OCI-LY7 (cell line): ENCODE data around the gene CRTAP. TPM values are rescaled to one million over a fixed set of nuclear protein-coding genes. Genes with fewer than 3 reads are reported as not detected.

ENCODE experiments used
- BruUV-seq: library from RNA; stranded (reverse); fragments of 400-500 nt; replicated peaks from 2 replicates; lab custom pipeline; 2021; lab: Mats Ljungman, UMichigan
- CTCF ChIA-PET: fragments of 300-600 bp; sonication (Branson Sonifier 250); formaldehyde crosslinking; loops from one replicate; lab custom pipeline; 2022; ENCODE audit warnings: antibody characterized with exemption; ENCODE audit not compliant: unreplicated experiment; lab: Charles Lee
- POLR2A ChIA-PET: fragments of 300-600 bp; sonication (Branson Sonifier 250); formaldehyde crosslinking; loops from one replicate; lab custom pipeline; 2022; ENCODE audit warnings: antibody characterized with exemption; lab: Charles Lee
- DNase-seq: peaks from one replicate; pipeline ENCODE4 v3.0.0-alpha.2; 2015; ENCODE audit warnings: low spot score
- H2AFZ ChIP-seq: fragments of 200-600 bp; sonication (generic), shearing (Covaris generic); 2 replicates; pipeline ENCODE4 v1.6.1; 2014; ENCODE audit warnings: mild to moderate bottlenecking, antibody characterized with exemption, low read length, moderate library complexity
- H3K27ac ChIP-seq: fragments of 200-600 bp; sonication (generic); 2 replicates; pipeline ENCODE4 v1.5.1; 2014; ENCODE audit warnings: mixed run types, low read depth, mild to moderate bottlenecking, moderate library complexity, low read length, inconsistent platforms; ENCODE audit not compliant: poor library complexity, severe bottlenecking
- H3K36me3 ChIP-seq: fragments of 200-600 bp; sonication (generic); 2 replicates; pipeline ENCODE4 v1.6.1; 2014; ENCODE audit warnings: mild to moderate bottlenecking, antibody characterized with exemption, low read length, moderate library complexity, mixed read lengths; ENCODE audit not compliant: insufficient read depth
- H3K4me1 ChIP-seq: fragments of 200-600 bp; sonication (generic); 2 replicates; pipeline ENCODE4 v1.5.1; 2014; ENCODE audit warnings: mild to moderate bottlenecking, low read length; ENCODE audit not compliant: insufficient read depth, poor library complexity, severe bottlenecking
- H3K4me2 ChIP-seq: fragments of 200-600 bp; sonication (generic); 2 replicates; pipeline ENCODE4 v1.6.1; 2014; ENCODE audit warnings: mild to moderate bottlenecking, low read length
- H3K4me3 ChIP-seq: fragments of 200-600 bp; sonication (generic); 2 replicates; pipeline ENCODE4 v1.5.1; 2014; ENCODE audit warnings: mild to moderate bottlenecking, low read depth, low read length; ENCODE audit not compliant: poor library complexity, severe bottlenecking
- H3K79me2 ChIP-seq: fragments of 200-600 bp; sonication (generic); 2 replicates; pipeline ENCODE4 v1.6.1; 2016; ENCODE audit warnings: low read depth, mild to moderate bottlenecking, low read length, moderate library complexity, mixed read lengths; ENCODE audit not compliant: insufficient read depth
- H3K9me2 ChIP-seq: fragments of 200-600 bp; sonication (generic); 2 replicates; pipeline ENCODE4 v1.6.1; 2016; ENCODE audit warnings: mild to moderate bottlenecking, low read length, mixed read lengths; ENCODE audit not compliant: insufficient read depth
- H3K9me3 ChIP-seq: fragments of 200-600 bp; sonication (generic); 2 replicates; pipeline ENCODE4 v1.6.1; 2014; ENCODE audit warnings: mild to moderate bottlenecking, mixed run types, low read length, mixed read lengths
- H4K20me1 ChIP-seq: fragments of 200-600 bp; sonication (generic); 2 replicates; pipeline ENCODE4 v1.6.1; 2014; ENCODE audit warnings: mild to moderate bottlenecking, antibody characterized with exemption, low read length, moderate library complexity, mixed read lengths; ENCODE audit not compliant: insufficient read depth
- EZH2phosphoT487 ChIP-seq: fragments of 200-600 bp; sonication (generic); IDR thresholded peaks from 2 replicates; pipeline ENCODE4 v1.6.1; 2018; ENCODE audit warnings: low read depth, borderline replicate concordance, mild to moderate bottlenecking, mixed run types, antibody characterized with exemption, low read length, moderate library complexity, mixed read lengths
- intact Hi-C: fragments of 100-400 bp; cut with micrococcal nuclease; formaldehyde crosslinking; loops from one replicate; pipeline ENCODE4 v1.10.0; 2022; ENCODE audit not compliant: unreplicated experiment
- total RNA-seq, 2 experiments: library from RNA; depleted of rRNA in 1 of 2; stranded (reverse); fragments of >200 nt in 1 of 2; shearing (Covaris generic) in 1 of 2; gene quantifications; 2 replicates each; pipeline ENCODE4 v1.2.3, GENCODE V29; 2014 to 2022
- TF ChIP-seq, protein P1 (sequence below): fragments of 200-600 bp; sonication (generic); conservative IDR thresholded peaks from 2 replicates; pipeline ENCODE4 v1.5.1; 2014; ENCODE audit warnings: mild to moderate bottlenecking, antibody characterized with exemption, low read length, moderate library complexity, mixed read lengths

CRTAP gene
- total RNA-seq, 2 experiments from 2014 or later, result 19.2 to 53.7 TPM

DNA sequence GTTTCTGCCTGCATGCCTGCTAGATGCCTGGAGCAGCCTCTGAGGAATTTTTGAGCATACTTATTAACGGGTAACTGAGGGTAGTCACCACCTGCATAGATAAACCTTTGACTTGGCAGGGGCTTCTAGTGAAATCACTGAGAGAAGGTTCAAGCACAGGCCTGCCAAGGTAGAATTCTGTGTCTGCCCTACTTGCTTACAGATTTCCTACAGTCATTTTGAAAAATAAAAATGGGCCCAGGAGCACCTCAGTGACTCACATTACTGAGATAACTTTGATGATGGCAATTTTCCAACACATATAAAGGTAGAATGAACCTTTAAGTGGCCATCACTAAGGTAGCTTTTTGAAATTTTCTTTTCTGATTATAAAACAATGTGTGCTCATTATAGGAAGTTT lies 10.8 kb downstream of the CRTAP start:
- H3K79me2 ChIP-seq, result no peaks in the 10 kb centered on the region
- intact Hi-C loops, result no loop called here
- no TSS peak for BruUV-seq
- peaks cover 61% of the 10 kb centered on the region for H3K36me3 ChIP-seq
- H3K4me2 ChIP-seq, result no peak overlapping the region
- H4K20me1 ChIP-seq, result no peaks in the 10 kb centered on the region
- H2AFZ ChIP-seq, result no peak overlapping the region
- H3K4me3 ChIP-seq, result no peak overlapping the region
- no peak for DNase-seq
- ChIA-PET POLR2A (interaction anchor here (2.2 kb wide), 1 partner anchor 9 kb away, joined by 7 read pairs; no protein-coding TSS in a partner anchor), CTCF (interaction anchor here (0.5 kb wide), 1 partner anchor 50 kb away, joined by 5 read pairs; no protein-coding TSS in a partner anchor)
- TF ChIP-seq EZH2phosphoT487, result no peak
- no peaks in the 10 kb centered on the region for H3K9me2 ChIP-seq
- no peak overlapping the region for H3K27ac ChIP-seq
- no peaks in the 10 kb centered on the region for H3K9me3 ChIP-seq
- H3K4me1 ChIP-seq, result no peaks in the 10 kb centered on the region

DNA sequence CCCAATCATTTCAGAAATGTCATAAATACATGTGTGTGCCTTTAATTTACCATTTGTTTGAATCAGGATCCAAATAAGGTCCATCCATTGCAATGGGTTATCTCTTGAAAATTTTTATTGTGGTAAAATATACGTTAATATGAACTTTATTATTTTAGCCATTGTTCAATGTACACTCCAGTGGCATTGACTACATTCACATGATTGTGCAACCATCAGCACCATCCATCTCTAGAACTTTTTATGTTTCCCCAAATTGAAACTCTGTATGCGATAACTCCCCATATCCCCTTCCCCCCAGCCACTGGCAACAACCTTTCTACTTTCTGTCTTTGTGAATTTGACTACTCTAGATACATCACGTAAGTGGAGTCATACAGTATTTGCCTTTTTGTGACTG lies 12.0 kb downstream of the CRTAP start:
- no TSS peak for BruUV-seq
- no peaks in the 10 kb centered on the region for H3K4me1 ChIP-seq
- H3K4me2 ChIP-seq, result no peak overlapping the region
- no peak overlapping the region for H3K27ac ChIP-seq
- no peak overlapping the region for H3K4me3 ChIP-seq
- H2AFZ ChIP-seq, result no peak overlapping the region
- no peaks in the 10 kb centered on the region for H4K20me1 ChIP-seq
- no peak for TF ChIP-seq EZH2phosphoT487
- TF ChIP-seq, protein P1, sequence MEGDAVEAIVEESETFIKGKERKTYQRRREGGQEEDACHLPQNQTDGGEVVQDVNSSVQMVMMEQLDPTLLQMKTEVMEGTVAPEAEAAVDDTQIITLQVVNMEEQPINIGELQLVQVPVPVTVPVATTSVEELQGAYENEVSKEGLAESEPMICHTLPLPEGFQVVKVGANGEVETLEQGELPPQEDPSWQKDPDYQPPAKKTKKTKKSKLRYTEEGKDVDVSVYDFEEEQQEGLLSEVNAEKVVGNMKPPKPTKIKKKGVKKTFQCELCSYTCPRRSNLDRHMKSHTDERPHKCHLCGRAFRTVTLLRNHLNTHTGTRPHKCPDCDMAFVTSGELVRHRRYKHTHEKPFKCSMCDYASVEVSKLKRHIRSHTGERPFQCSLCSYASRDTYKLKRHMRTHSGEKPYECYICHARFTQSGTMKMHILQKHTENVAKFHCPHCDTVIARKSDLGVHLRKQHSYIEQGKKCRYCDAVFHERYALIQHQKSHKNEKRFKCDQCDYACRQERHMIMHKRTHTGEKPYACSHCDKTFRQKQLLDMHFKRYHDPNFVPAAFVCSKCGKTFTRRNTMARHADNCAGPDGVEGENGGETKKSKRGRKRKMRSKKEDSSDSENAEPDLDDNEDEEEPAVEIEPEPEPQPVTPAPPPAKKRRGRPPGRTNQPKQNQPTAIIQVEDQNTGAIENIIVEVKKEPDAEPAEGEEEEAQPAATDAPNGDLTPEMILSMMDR, result no peak
- H3K9me3 ChIP-seq, result no peaks in the 10 kb centered on the region
- intact Hi-C loops, result no loop called here
- H3K36me3 ChIP-seq, result peaks cover 58% of the 10 kb centered on the region
- no peak for DNase-seq
- no peaks in the 10 kb centered on the region for H3K9me2 ChIP-seq
- POLR2A ChIA-PET, result interaction anchor here (0.7 to 2.2 kb wide), 2 partner anchors 10 to 51 kb away, joined by 7 read pairs; no protein-coding TSS in a partner anchor
- H3K79me2 ChIP-seq, result no peaks in the 10 kb centered on the region
- CTCF ChIA-PET, result no interaction called here

DNA sequence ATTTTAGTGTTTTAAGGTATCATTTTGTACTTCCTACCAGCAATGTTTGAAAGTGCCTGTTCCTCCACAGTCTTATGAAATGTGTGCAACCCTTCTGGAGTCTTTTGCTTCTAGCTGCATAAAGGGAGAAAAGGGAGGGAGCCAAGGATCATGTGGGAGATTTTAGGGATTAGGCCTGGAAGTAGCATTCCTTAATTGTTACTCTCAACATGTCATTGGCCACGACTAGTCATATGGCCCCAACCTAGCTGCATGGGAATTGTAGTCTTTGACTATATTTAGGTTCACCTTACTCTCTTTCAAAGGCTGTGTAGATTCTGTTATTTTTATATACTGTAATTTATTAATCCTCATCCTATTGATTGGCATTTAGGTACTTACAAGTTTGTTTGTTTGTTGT lies 14.9 kb downstream of the CRTAP start:
- no peaks in the 10 kb centered on the region for H3K9me3 ChIP-seq
- no peak for TF ChIP-seq EZH2phosphoT487
- TF ChIP-seq, protein P1, result no peak
- no peaks in the 10 kb centered on the region for H3K4me1 ChIP-seq
- no peak for DNase-seq
- no peaks in the 10 kb centered on the region for H3K79me2 ChIP-seq
- no peaks in the 10 kb centered on the region for H4K20me1 ChIP-seq
- no TSS peak for BruUV-seq
- peaks cover 52% of the 10 kb centered on the region for H3K36me3 ChIP-seq
- H3K4me2 ChIP-seq, result no peak overlapping the region
- ChIA-PET CTCF (no interaction called here), POLR2A (interaction anchor here (0.7 kb wide), 1 partner anchor 11 kb away, joined by 3 read pairs; no protein-coding TSS in a partner anchor)
- no peak overlapping the region for H3K27ac ChIP-seq
- intact Hi-C loops, result no loop called here
- no peak overlapping the region for H3K4me3 ChIP-seq
- H2AFZ ChIP-seq, result no peak overlapping the region
- no peaks in the 10 kb centered on the region for H3K9me2 ChIP-seq
